Ovary (tissue), 9 donors: Measurements from ENCODE around the gene WNT9B. TPM values are rescaled to one million over a fixed set of nuclear protein-coding genes. Genes with fewer than 3 reads are reported as not detected.

Source experiments
- DNase-seq, 5 donors: peaks; one replicate each; pipeline ENCODE4 v3.0.0-alpha.2; 2019 to 2020
- H3K27ac ChIP-seq, 2 donors: fragments of 200-600 bp; one replicate each; pipeline versions ENCODE4 v1.5.1 to v1.8.0; 2019 to 2022
- H3K27me3 ChIP-seq: fragments of 200-600 bp; one replicate; pipeline ENCODE4 v1.8.0; 2022
- H3K36me3 ChIP-seq: fragments of 200-600 bp; sonication (generic); one replicate; pipeline ENCODE4 v1.5.1; 2019
- H3K4me1 ChIP-seq: one replicate; pipeline ENCODE4 v1.8.1; 2013; ENCODE audit warnings: mild to moderate bottlenecking, moderate library complexity; ENCODE audit not compliant: insufficient read depth
- H3K4me3 ChIP-seq: fragments of 200-600 bp; sonication (generic); one replicate; pipeline ENCODE4 v1.5.1; 2017
- H3K9me3 ChIP-seq, 2 donors: fragments of 200-600 bp in 1 of 2; sonication (generic) in 1 of 2; one replicate each; pipeline versions ENCODE4 v1.5.1 to v1.8.1; 2013 to 2019; ENCODE audit warnings: mild to moderate bottlenecking in 1 of 2, moderate library complexity in 1 of 2
- EP300 ChIP-seq: sonication (generic); formaldehyde crosslinking; IDR thresholded peaks from one replicate; pipeline ENCODE4 v1.6.1; 2017; ENCODE audit warnings: antibody characterized with exemption
- POLR2A ChIP-seq: fragments of 450-650 bp; IDR thresholded peaks from one replicate; pipeline ENCODE4 v1.6.1; 2017; ENCODE audit warnings: antibody characterized with exemption, mild to moderate bottlenecking, moderate library complexity
- WGBS, 3 donors: extraction: QIAGEN DNeasy Blood & Tissue Kit in 1 of 3; methylation state at CpG; one replicate each; pipeline versions ENCODE4 v1.1.5 to v1.1.7; 2013 to 2017; 5-methylcytosine and 5-hydroxymethylcytosine counted together
- intact Hi-C, 4 donors: fragments of 100-400 bp; cut with DNase I; formaldehyde crosslinking; loops; one replicate each; pipeline versions ENCODE4 v1.11.0 to v1.15.1; 2022 to 2023
- polyA plus RNA-seq, 2 donors: library from polyadenylated mRNA; stranded (reverse); fragments of 200-250 nt in 1 of 2; fragments of 350-450 nt in 1 of 2; fragmentation: Illumina TruSeq in 1 of 2; extraction: RNeasy Lipid Tissue Mini Kit (QIAGEN cat#74804) in 1 of 2; gene quantifications; one replicate each; pipeline ENCODE4 v1.2.3, GENCODE V29; 2013 to 2014
- total RNA-seq, 7 donors: library from RNA; depleted of rRNA in 2 of 7; stranded (reverse); fragments of >200 nt in 2 of 7; fragmentation: NEBNext Ultra II Directional in 3 of 7; extraction: Animal tissue kit (Norgen Biotek cat#: 25700) in 3 of 7; gene quantifications; one replicate each; pipeline versions ENCODE4 v1.1.0 to v1.2.4, GENCODE V29; 2016 to 2023
- TF ChIP-seq, protein P1 (sequence below), 3 donors: fragments of 450-650 bp in 2 of 3; fragments of 200-600 bp in 1 of 3; IDR thresholded peaks; one replicate each; pipeline versions ENCODE4 v1.5.1 to v1.8.0; 2016 to 2022; ENCODE audit warnings: antibody characterized with exemption in 3 of 3, mild to moderate bottlenecking in 1 of 3
- donor health status: DM: no; HTN: no; CAD: no; lungs with moderate emphysema.
- donor health status: DM: no; HTN: no; CAD: no.
- donor health status: Bipolar disorder and iron deficiency.
- donor health status: DM: yes; HTN: yes; CAD: no.
- donor health status: DM: no; HTN: no; CAD: no.
- donor health status: DM: yes; HTN: yes; CAD: no.

The WNT9B gene
- total and polyA plus RNA-seq, 9 donors = 0.08 to 0.50 (median 0.10) TPM; not detected in 6

- Histone ChIP-seq H3K27ac (no peak overlapping the region), H3K36me3 (no peaks in the 10 kb centered on the region), H3K9me3 (no peaks in the 10 kb centered on the region), H3K4me3 (no peak overlapping the region), H3K4me1 (no peaks in the 10 kb centered on the region), H3K27me3 (no peaks in the 10 kb centered on the region)
- intact Hi-C loops = no loop called here
- DNase-seq = no peak
- 66 to 74% (median 68%) methylated on average over 8 of the region's 8 CpGs for WGBS, 3 donors
- TF ChIP-seq EP300 (no peak), POLR2A (no peak)
- TF ChIP-seq, protein P1, sequence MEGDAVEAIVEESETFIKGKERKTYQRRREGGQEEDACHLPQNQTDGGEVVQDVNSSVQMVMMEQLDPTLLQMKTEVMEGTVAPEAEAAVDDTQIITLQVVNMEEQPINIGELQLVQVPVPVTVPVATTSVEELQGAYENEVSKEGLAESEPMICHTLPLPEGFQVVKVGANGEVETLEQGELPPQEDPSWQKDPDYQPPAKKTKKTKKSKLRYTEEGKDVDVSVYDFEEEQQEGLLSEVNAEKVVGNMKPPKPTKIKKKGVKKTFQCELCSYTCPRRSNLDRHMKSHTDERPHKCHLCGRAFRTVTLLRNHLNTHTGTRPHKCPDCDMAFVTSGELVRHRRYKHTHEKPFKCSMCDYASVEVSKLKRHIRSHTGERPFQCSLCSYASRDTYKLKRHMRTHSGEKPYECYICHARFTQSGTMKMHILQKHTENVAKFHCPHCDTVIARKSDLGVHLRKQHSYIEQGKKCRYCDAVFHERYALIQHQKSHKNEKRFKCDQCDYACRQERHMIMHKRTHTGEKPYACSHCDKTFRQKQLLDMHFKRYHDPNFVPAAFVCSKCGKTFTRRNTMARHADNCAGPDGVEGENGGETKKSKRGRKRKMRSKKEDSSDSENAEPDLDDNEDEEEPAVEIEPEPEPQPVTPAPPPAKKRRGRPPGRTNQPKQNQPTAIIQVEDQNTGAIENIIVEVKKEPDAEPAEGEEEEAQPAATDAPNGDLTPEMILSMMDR (IDR thresholded peaks at IDR 0.05) = no peak
These were observed 42.2 kb upstream of the WNT9B start for GRCh38 chr17:46809110-46809571.

- Histone ChIP-seq H3K4me3 (no peak overlapping the region), H3K27me3 (no peaks in the 10 kb centered on the region), H3K9me3 (no peaks in the 10 kb centered on the region), H3K27ac (no peak overlapping the region), H3K4me1 (no peaks in the 10 kb centered on the region), H3K36me3 (no peaks in the 10 kb centered on the region)
- WGBS, 3 donors = 85 to 89% (median 89%) methylated on average over 10 of the region's 10 CpGs
- intact Hi-C loops = no loop called here
- DNase-seq = no peak
- TF ChIP-seq, protein P1 (IDR thresholded peaks at IDR 0.05) = no peak
- no peak for TF ChIP-seq EP300
- TF ChIP-seq POLR2A = no peak
These were observed 40.5 kb upstream of the WNT9B start for GRCh38 chr17:46810837-46811236.

GRCh38 chr17:46811978-46812583 lies 39.3 kb upstream of the WNT9B start:
- Histone ChIP-seq H3K36me3 (no peaks in the 10 kb centered on the region), H3K27me3 (no peaks in the 10 kb centered on the region), H3K9me3 (no peaks in the 10 kb centered on the region), H3K4me3 (no peak overlapping the region), H3K27ac (no peak overlapping the region), H3K4me1 (no peaks in the 10 kb centered on the region)
- 10 to 12% (median 11%) methylated on average over 11 of the region's 11 CpGs for WGBS, 3 donors
- no peak for TF ChIP-seq POLR2A
- TF ChIP-seq, protein P1 (IDR thresholded peaks at IDR 0.05) = no peak
- no peak for DNase-seq
- intact Hi-C loops = no loop called here

GRCh38 chr17:46812624-46813318 lies 38.6 kb upstream of the WNT9B start:
- Histone ChIP-seq H3K9me3 (no peaks in the 10 kb centered on the region), H3K4me3 (no peak overlapping the region), H3K36me3 (no peaks in the 10 kb centered on the region), H3K27ac (no peak overlapping the region), H3K27me3 (no peaks in the 10 kb centered on the region), H3K4me1 (no peaks in the 10 kb centered on the region)
- DNase-seq = no peak
- intact Hi-C loops = no loop called here
- TF ChIP-seq, protein P1 (IDR thresholded peaks at IDR 0.05) = no peak
- TF ChIP-seq EP300 (no peak), POLR2A (no peak)
- WGBS, 3 donors = 48 to 52% (median 52%) methylated on average over 6 of the region's 6 CpGs
